ENCODE data around the gene GPRC5C. TPM values are rescaled to one million over a fixed set of nuclear protein-coding genes. Genes with fewer than 3 reads are reported as not detected.
A peak's percentile ranks its signal among the peaks of the same experiment; 100 is the strongest.

GPRC5C gene, protein sequence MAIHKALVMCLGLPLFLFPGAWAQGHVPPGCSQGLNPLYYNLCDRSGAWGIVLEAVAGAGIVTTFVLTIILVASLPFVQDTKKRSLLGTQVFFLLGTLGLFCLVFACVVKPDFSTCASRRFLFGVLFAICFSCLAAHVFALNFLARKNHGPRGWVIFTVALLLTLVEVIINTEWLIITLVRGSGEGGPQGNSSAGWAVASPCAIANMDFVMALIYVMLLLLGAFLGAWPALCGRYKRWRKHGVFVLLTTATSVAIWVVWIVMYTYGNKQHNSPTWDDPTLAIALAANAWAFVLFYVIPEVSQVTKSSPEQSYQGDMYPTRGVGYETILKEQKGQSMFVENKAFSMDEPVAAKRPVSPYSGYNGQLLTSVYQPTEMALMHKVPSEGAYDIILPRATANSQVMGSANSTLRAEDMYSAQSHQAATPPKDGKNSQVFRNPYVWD
- 63.4 and 78.9 TPM in 2 replicates for total RNA-seq (2014; rRNA removed; shearing (Covaris generic))

DNA sequence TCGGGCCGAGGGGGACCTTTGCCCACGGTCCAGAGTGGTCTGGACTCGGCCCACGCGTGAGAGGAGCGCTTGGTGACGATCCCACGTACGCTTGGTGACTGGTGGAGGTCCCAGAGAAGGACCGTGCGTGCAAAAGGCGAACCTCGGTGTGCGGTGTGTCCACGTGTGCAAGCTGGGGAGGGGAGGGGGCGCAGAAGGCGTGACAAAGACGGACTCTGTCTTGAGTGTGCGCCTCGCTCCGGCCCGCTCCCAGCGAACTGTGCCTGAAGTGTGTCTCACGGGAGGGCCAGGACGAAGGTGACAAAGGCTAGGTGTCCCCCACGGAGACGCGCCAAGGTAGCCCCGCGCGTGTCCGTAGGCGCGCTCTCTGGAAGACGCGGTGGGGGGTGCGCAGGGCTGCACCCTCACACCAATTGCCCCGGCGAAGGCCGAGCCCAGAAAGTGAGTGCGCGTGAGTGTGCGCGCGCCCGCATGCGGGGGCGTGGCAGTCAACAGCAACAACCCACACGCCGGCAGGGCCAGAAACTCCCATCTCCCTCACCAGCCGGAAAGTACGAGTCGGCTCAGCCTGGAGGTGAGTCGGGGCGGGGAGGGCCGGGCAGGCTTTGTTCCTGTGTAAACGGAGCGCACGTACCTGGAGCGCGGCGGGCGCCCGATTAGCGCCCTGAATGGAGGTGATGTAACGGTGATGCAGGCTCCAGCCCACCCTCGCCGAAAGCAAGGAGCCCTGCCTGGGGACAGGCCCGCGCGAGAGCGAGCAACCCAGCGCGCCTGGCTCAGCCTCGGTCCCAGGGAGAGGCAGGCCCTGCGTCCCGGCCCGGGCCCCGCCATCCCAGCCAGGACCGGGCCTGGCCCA, at the start of gene GPRC5C:
TSS of gene GPRC5C (plus strand) at position 521 of the 856 bp plus-strand sequence. CDS start 7,689 bp downstream, outside the sequence.
- peak; percentile 90 for DNase-seq (ENCODE audit: low spot score)

DNA sequence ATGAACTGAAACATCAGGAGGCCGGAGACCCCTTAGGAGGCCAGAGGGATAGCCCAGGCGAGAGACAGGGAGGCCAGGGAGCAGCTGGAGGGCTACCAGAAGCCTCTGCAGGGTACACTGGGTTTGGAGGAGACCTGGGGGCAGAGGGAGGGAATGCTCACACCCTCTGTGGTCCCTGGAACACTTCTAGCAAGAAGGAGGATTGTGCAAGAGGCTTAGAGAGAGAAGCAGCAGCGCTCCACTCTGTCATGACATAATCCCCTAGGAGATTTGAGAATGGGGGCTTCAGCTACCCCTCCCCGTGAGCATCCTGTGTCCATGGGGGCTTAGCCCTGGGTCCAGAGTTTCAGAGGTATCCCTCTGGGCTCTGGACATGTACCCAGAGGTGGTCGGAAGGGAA, 48.7 kb upstream of the GPRC5C start:
- DNase-seq (ENCODE audit: low spot score): no peak

DNA sequence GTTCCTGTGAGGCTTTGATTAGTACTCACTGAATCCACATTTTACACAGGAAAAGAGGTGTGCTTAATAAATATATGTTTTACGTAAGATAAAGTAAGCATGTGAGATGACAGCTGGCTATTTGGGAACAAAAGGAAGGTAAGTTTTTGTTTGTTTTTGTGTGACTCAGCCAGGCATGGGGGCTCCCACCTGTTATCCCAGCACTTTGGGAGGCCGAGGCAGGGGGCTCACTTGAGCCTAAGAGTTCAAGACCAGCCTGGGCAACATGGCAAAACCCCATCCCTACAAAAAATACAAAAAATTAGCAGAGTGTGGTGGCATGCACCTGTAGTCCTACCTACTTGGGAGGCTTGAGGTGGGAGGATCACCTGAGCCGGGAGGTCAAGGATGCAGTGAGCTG, 46.7 kb upstream of the GPRC5C start:
- no peak for DNase-seq (ENCODE audit: low spot score)

DNA sequence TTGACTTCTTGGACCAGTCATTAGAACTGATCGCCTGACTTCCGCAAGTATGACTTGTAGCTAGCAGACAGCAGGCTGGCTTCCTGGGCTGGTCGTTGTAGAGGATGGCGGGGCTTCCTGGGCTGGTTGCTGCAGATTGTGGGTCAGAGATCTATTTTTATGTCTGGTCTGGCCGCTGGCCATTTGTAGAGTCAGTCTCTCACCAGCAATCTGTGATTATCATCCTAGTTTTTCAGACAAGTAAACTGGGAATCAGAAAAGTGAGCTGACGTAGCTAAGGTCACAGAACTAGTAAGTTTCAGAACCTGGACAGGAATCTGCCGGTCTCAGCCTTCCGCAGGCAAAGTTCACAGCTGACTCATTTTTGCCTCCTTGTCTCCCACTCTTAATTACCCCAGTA, 45.5 kb upstream of the GPRC5C start:
- no peak for DNase-seq (ENCODE audit: low spot score)

DNA sequence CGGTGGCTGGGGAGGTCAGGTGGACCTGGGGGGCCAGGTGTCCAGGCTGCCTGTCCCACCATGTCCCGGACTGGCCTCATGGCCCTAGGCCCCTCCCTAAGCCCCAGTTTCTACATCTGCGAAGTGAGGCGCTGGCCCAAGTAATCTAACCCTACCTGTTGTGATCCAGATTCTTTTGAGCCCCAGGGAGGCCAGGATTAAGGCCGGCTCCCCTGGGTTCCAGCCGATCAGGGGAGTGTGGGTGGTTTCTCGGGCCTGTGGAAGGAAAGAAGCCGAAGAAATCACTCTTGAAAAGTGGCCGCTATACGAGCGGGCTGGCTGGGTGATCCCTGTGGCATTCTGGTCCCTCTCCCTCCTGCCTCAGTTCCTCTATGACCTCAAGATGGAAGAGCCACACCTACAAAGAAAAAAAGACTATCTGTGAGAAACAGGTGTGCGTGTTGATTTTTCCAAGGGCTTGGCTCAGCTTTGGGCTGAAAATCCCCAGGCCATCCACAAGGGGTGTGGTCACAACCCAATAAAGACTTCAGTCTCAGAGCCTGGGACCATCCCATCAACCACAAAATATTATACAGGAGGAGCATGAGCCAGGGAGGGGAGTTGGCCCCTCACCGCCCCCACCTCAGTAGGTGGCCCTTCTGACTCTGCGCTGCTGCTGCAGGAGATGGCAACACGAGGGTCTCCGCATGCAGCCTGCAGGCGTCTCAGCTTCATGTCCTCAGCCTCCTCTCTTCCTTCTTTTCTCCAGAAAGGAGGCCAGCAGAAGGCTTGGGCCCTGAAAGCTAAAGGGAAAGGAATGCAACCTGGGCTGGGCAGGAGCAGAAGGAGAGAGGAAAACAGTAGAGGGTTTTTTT, 44.3 kb upstream of the GPRC5C start:
- DNase-seq (ENCODE audit: low spot score): no peak

DNA sequence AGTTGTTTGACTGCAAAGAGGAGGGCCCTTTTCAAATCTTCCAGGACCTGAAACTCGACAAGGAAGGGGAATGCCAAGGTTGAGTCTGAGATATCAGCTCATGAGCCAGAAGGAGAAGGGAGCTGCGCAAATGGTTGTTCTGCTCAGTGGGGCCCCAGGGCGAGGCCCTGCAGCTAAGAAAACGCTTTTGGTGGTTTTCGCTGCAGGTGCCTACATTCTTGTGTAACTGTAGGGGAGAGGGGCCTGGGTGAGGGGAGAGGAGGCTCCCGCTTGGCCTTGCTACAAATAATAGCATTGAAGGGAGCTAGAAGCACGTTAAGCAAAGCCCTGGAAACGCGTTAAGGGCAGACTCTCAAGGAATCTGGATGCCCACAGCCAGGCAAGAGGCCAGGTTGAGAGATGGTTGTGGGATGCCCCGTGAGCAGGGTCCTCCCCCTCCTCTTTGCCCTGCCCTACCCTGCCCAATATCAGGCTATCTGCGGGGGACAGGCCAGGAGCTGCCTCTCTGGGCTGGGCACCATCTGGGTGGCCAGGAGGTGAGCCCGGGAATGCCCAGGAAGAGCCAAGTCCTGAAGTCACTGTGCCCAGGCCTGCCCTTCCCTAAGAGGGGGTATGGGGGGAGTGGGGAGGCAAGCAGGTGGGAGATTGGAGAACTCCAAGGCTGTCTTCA, 42.7 kb upstream of the GPRC5C start:
- no peak for DNase-seq (ENCODE audit: low spot score)

DNA sequence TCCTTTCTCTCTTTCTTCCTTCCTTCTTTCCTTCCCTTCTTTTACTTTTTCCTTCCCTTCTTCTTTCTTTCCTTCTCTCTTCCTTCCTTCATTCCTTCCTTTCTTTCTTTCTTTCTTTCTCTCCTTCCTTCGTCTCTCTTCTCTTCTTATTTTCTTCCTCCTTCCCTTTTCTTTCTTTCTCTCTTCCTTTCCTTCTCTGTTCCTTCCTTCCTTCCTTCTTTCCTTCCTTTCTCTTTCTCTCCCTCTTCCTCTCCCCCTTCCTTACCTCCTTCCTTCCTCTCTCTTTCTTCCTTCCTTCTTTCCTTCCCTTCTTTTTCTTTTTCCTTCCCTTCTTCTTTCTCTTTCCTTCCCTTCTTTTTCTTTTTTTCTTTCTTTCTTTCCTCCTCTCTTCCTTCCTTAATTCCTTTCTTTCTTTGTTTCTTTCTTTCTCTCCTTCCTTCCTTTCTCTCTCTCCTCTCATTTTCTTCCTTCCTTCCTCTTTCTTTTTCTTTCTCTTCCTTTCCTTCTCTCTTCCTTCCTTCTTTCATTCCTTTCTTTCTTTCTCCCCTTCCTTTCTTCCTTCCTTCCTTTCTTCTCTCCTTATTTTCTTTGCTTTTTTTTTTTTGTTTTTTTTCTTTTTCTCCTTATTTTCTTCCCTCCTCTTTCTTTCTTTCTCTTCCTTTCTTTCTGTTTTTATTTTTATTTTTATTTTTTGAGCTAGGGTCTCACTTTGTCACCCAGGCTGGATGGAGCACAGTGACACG, 41.8 kb upstream of the GPRC5C start:
- DNase-seq (ENCODE audit: low spot score): no peak

DNA sequence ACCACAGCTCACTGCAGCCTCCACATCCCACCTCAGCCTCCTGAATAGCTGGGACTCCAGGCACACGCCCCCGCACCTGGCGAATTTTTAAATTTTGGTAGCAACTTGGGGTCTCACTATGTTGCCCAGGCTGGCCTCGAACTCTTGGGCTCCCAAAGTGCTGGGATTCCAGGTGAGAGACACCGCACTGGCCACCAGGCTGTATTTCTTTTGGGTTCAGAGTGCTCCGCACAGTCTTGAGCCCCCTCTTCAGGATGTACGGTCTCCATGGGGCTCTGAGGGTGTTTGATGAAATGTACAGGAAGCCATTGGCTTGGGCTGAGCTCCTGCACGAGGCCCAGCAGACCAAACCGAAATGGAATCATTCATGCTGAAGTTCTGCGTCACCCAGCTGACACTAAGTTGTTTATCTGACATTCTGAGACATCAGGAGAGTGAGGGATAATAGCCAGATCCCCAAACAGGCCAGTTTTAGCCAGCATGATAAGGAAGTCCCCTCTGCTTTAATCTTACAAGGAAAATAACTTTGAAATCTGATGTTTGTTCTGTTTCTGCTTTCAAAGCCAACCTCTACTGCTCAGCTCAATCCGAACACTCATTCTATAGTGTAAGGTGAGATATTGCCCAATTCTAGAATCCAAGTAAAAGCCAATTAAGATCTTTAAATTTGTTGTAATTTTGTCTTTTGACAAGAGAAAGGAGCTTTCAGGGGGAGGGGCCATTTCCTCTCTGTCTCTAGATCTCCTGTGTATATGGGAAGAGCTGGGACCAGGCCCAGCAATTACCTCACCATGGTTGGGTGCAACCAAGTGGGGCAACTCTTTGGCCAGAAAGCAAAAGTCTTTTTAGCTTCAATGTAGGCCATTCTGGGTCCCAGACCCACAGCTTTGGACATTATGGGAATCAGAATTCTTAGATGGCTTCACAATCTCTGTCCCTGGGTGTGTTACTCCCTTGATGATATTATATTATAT, 40.9 kb upstream of the GPRC5C start:
- no peak for DNase-seq (ENCODE audit: low spot score)

DNA sequence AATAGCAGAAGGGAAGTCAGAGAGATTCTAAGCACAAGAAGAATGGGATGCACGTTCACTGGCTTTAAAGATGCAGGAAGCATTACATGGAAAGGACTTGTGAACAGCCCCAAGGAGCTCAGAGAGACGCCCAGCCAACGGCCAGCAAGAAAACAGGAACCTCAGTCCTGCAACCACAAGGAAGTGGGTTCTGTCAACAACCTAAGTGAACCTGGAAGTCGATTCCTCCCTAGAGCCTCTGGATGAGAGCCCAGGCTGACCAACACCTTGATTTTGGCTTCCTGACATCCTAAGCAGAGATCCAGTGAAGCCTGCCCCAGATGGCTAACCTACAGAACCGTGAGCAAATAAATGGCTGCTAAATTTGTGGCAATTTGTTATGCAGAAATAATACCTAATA, 40.1 kb upstream of the GPRC5C start:
- no peak for DNase-seq (ENCODE audit: low spot score)

DNA sequence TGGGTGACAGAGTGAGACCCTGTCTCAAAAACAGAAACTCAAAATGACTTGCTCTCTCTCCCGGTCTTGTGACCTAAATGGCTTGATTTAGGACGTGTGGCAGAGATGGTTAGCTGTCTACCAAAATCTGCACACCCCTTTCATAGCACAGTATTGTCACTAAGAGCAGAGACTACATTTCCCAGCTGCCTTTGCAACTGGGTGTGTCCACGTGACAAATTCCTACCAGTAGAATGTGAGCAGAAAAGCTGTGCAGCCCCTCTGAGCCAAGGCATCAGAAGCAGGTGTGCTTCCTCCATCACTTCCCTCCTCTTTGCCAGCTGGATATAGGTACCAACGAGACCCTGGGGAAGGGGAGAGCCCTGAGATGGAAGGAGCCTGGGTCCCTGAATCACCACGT, 39.0 kb upstream of the GPRC5C start:
- DNase-seq (ENCODE audit: low spot score): no peak

DNA sequence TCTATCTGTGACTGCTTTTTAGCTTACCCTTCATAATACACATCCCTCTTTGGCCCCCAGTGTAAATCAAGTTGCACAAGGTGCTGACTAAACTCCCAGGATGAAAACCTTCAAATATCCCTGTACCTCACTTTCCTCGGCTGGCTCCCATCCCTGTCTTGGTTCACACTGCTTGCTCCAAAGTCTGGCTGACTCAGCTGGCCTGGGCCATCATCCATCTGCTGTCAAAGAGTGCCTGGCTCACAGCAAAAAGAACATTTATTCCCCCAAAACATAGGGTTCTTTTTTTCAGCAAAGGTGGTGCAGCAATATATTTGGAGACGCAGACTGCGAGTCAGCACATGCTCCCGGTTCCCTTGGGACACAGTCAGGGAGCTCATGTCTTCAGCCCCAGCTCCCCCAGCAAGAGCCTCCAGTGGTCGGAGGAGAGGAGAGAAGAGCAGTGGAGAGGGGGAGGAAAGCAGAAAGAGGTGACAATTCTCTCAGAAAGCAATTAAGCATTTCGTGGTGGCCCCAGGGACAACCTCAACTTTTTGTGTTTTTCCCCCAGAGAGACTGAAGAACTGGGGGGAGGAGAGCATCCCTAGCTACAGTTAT, 38.4 kb upstream of the GPRC5C start:
- DNase-seq (ENCODE audit: low spot score): no peak

DNA sequence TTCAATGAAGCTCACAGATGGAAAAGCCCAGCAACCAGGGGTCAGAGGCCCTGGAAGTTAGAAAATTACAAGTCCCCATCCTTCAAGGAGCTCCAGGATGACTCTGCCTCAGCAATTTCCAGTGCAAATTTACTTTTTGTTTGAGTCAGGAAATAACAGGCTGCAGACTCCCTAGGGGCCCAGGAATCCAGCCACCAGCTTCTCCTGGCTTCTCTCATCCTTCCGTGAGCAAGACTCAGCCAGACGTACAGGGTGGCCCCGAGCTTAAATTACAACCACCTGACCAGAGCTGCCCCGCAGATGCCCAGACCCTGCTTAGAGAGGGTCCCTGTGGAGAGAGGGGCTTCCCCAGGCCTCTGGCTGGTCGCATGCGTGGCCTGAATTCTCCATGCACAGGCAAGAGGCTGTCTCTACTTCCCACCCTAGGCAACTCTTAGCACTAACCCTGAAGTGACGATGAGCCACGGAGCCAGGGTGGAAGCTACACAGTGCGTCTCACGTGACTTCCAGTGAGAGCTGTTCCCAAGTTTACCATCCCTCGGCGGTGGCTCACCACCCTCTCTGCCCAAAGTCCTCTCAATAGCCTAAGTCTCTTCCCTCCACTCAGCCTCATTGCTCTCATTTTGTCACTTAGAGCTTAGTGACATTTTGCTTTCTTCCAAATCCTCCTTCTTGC, 37.5 kb upstream of the GPRC5C start:
- DNase-seq (ENCODE audit: low spot score): no peak

DNA sequence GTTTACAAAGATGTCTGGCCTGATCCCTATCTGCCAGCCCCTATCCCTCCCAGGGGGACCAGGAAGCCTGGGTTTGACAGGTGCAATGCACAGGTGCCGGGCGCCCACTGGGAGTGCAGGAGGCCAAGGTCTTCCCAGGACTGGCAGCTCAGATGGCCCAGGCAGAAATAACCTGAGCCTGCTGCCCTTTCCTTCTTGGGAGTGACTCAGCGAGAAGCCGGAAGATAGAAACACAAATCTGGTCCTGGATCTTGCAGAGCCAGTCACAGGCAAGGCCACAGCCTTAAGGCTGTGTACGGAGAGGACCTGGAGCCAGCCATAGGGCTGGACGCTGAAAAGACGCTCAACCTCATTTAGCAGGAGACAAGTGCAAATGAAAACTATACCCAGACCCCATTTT, 36.9 kb upstream of the GPRC5C start:
- no peak for DNase-seq (ENCODE audit: low spot score)

DNA sequence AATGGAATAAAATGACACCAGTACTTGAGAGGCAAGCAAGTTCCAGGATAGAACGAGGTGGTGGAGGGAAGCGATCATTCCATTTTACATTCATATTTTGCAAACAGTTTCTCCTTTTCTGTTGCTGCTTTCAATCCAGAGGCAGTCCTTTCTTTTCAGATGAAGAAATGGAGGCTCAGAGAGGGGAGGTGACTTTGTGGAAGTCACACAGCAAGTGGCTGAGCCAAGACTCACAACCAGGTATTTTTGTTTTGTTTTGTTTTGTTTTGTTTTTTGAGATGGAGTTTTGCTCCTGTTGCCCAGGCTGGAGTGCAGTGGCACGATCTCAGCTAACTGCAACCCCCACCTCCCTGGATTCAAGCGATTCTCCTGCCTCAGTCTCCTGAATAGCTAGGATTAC, 35.3 kb upstream of the GPRC5C start:
- no peak for DNase-seq (ENCODE audit: low spot score)

DNA sequence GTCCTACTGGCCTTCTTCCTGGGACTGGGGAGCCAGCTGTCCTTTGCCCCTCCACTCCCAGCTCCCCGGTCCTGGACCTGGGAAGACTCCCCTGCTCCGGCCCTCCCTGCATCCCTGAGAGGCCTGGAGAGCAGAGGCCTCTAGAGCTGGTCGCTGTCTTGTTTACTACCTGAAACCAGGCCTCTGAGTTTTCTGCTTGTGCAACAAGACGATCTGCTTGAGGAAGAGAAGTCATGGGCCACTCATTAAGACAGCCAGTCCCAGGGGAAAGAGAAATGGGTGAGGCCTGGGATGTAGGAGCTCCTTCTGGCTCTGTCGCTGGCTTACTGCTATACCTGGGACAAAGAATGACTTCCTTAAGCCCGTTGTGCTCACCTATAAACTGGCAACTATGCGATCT, 29.8 kb upstream of the GPRC5C start:
- no peak for DNase-seq (ENCODE audit: low spot score)

DNA sequence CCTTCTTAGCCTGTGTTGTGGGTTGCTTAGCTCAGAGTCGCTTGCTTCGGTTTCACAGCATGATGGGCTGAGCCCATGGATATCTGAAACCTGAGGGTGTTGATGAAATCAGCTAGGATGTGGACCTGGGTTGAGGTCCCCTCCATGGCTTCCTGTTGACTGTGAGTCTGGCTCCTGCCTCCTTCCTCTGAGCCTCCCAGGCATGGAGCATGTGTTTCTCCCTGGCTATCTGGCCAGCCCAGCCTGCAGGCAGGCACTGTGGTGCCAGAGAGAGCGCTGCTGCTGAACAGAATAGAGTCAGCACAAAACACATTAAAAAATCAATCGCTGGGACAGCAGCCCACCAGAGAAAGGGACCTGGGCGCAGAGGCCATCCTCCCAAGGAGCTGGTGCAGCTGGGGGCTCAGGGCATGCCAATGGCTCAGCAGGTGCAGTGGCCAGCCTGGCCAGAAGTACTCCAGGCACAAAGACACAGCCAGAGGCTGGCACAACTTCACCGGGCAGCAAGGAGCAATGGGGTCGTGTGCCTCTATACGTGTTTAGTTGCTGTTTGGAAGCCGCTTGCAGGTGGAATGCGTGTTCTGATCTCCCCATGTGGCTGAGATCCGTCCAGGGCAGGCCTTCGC, 28.3 kb upstream of the GPRC5C start:
- no peak for DNase-seq (ENCODE audit: low spot score)

DNA sequence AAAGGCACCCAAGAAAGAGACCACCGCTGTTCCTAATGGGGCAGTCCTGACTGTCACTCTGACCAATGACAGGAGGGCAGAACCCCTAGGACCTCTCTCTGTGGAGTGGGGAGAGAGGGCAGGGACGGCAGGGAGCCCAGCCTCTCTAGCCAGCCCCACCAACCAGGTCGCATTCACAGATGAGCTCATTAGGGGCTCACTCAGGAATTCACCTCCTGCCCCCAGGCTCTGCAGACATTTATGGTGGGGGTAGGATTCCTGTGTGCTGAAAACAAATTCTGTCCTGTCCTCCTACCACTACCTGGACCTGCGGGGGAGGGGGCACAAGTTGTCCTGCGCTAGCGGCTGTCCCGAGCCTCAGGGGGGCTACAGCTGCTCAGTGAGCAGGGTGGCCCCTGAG, 27.7 kb upstream of the GPRC5C start:
- no peak for DNase-seq (ENCODE audit: low spot score)

DNA sequence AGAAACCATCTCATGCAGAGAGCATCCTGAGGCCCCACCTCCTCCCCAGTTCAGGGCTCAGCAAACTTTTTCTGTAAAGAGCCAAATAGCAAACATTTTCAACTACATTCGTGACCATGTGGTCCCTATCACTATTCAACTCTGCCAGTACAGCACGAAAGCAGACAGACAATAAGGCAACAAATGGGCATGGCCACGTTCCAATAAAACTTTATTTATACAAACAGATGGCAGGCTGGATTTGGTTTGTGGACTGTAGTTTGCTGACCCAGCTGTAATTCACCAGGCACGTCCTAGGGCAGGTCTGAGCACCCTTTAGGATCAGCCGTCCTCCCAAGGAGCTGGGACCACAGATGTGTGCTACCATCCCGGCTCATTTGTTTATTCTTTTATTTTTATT, 27.1 kb upstream of the GPRC5C start:
- no peak for DNase-seq (ENCODE audit: low spot score)
